ENCODE data around the gene TMEM92.

The TMEM92 gene

GRCh38 chr17:50289278-50289677 lies 15.0 kb downstream of the TMEM92 start:
- H3K4me3 ChIP-seq (ENCODE audit: low read depth, low read length): no peak overlapping the region
- no peak for DNase-seq (ENCODE audit: low read depth)
- TF ChIP-seq CTCF (IDR thresholded peaks at IDR 0.05; ENCODE audit: low read depth, low read length, missing control alignments): no peak

- no peak overlapping the region for H3K4me3 ChIP-seq (ENCODE audit: low read depth, low read length)
- no peak for TF ChIP-seq CTCF (IDR thresholded peaks at IDR 0.05; ENCODE audit: low read depth, low read length, missing control alignments)
- peak; percentile 31 for DNase-seq (ENCODE audit: low read depth)
Observed at GRCh38 chr17:50289991-50290702, 15.9 kb downstream of the TMEM92 start.

GRCh38 chr17:50290933-50291332 lies 16.7 kb downstream of the TMEM92 start:
- no peak overlapping the region for H3K4me3 ChIP-seq (ENCODE audit: low read depth, low read length)
- no peak for TF ChIP-seq CTCF (IDR thresholded peaks at IDR 0.05; ENCODE audit: low read depth, low read length, missing control alignments)
- no peak for DNase-seq (ENCODE audit: low read depth)

- TF ChIP-seq CTCF (IDR thresholded peaks at IDR 0.05; ENCODE audit: low read depth, low read length, missing control alignments): no peak
- DNase-seq (ENCODE audit: low read depth): no peak
- H3K4me3 ChIP-seq (ENCODE audit: low read depth, low read length): no peak overlapping the region
Observed at GRCh38 chr17:50292465-50292864, 18.2 kb downstream of the TMEM92 start.

GRCh38 chr17:50295021-50295420 lies 20.8 kb downstream of the TMEM92 start:
- H3K4me3 ChIP-seq (ENCODE audit: low read depth, low read length): no peak overlapping the region
- DNase-seq (ENCODE audit: low read depth): no peak
- TF ChIP-seq CTCF (IDR thresholded peaks at IDR 0.05; ENCODE audit: low read depth, low read length, missing control alignments): no peak

- H3K4me3 ChIP-seq (ENCODE audit: low read depth, low read length): no peak overlapping the region
- TF ChIP-seq CTCF (IDR thresholded peaks at IDR 0.05; ENCODE audit: low read depth, low read length, missing control alignments): peak; percentile 94
- DNase-seq (ENCODE audit: low read depth): peak; percentile 34
Observed at GRCh38 chr17:50297407-50297865, 23.2 kb downstream of the TMEM92 start.

- H3K4me3 ChIP-seq (ENCODE audit: low read depth, low read length): no peak overlapping the region
- DNase-seq (ENCODE audit: low read depth): no peak
- no peak for TF ChIP-seq CTCF (IDR thresholded peaks at IDR 0.05; ENCODE audit: low read depth, low read length, missing control alignments)
Observed at GRCh38 chr17:50298018-50298417, 23.8 kb downstream of the TMEM92 start.

Measured in GM12864 (cell line).